GM19239 (cell line): Measurements from ENCODE around the gene MALAT1.

Experiments
- DNase-seq: peaks from one replicate; pipeline ENCODE4 v3.0.0; 2011; ENCODE audit warnings: low spot score; ENCODE audit not compliant: insufficient read length
- FAIRE-seq: peaks from 2 replicates; lab custom pipeline; 2011; peaks lifted over from hg19 to GRCh38; lab: Jason Lieb, UNC

The MALAT1 gene

GRCh38 chr11:65478388-65479183 is 20.3 kb upstream of the MALAT1 start:
- no peak for DNase-seq
- no peak for FAIRE-seq

GRCh38 chr11:65479184-65480145 is 19.4 kb upstream of the MALAT1 start:
- DNase-seq (no peak), FAIRE-seq (no peak)

GRCh38 chr11:65482306-65482850 is 16.5 kb upstream of the MALAT1 start:
- no peak for FAIRE-seq
- DNase-seq: no peak

GRCh38 chr11:65485920-65486219 is 13.0 kb upstream of the MALAT1 start:
- FAIRE-seq (no peak), DNase-seq (no peak)

GRCh38 chr11:65486570-65487466 is 12.0 kb upstream of the MALAT1 start:
- DNase-seq (no peak), FAIRE-seq (no peak)

GRCh38 chr11:65487467-65488272 is 11.2 kb upstream of the MALAT1 start:
- FAIRE-seq: peak; percentile 53
- DNase-seq: no peak

- DNase-seq: no peak
- FAIRE-seq: no peak
These were observed 10.4 kb upstream of the MALAT1 start for GRCh38 chr11:65488273-65489034.

GRCh38 chr11:65489035-65489705 is 9.7 kb upstream of the MALAT1 start:
- DNase-seq: no peak
- no peak for FAIRE-seq

- DNase-seq: no peak
- FAIRE-seq: no peak
These were observed 9.0 kb upstream of the MALAT1 start for GRCh38 chr11:65489706-65490320.

GRCh38 chr11:65491163-65491465 is 7.7 kb upstream of the MALAT1 start:
- FAIRE-seq: no peak
- DNase-seq: no peak

- FAIRE-seq (peak; percentile 31), DNase-seq (no peak)
These were observed 7.0 kb upstream of the MALAT1 start for GRCh38 chr11:65491614-65492386.

GRCh38 chr11:65492387-65492636 is 6.5 kb upstream of the MALAT1 start:
- DNase-seq (no peak), FAIRE-seq (no peak)

GRCh38 chr11:65492637-65493366 is 6.0 kb upstream of the MALAT1 start:
- DNase-seq: no peak
- peak; percentile 79 for FAIRE-seq

GRCh38 chr11:65493367-65494176 is 5.3 kb upstream of the MALAT1 start:
- DNase-seq: no peak
- no peak for FAIRE-seq

GRCh38 chr11:65496304-65497140 is 2.3 kb upstream of the MALAT1 start:
- DNase-seq (no peak), FAIRE-seq (no peak)
